Hippocampal formation (tissue), 2 donors: ENCODE results near the gene CD164L2.

Experiments used
- DNase-seq, 2 donors: peaks; one replicate each; lab custom pipeline; 2025; lab: John Stamatoyannopoulos, UW

Gene CD164L2

GRCh38 chr1:27363766-27364695, 19.1 kb downstream of the CD164L2 start:
- no peak for DNase-seq

DNA sequence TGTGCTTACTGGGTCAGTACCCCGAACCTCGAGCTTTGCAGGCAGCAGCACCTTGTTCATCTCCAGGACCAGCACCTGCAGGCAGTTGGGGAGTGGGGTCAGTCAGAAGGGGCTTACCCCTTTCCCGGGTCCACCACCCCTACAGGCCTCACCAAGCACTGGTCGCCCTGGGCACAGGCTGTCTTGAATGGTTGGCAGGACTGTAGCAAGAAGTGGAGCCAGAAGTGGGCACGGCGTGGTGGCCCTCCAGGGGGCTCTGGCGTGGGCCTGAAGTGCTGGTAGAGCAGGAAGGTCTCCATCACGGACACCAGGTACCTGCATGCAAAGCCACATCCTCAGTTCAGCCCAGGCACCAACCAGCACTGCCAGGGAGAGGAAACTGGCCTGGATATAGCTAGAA, 21.6 kb downstream of the CD164L2 start:
- DNase-seq = no peak

DNA sequence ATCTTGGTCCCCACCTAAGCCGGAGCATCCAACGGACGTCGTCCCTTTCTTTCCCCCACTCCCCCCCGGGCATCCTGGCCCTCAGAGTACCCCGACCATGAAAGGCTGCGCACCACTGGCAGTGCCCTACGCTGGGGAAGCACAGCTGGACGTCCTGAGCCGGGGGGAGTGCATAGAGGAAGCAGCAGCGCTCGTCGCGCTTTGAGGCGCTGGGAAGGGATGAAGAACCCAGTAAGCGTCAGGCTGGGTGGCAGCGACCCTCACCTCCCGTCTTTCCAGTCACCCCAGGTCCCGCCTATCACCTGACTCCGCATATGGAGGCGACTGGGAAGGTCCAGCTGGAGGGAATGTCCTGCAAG, 22.1 kb downstream of the CD164L2 start:
- no peak for DNase-seq

- no peak for DNase-seq
Measured at GRCh38 chr1:27360159-27361043, 22.7 kb downstream of the CD164L2 start.

- no peak for DNase-seq
Measured at GRCh38 chr1:27359822-27360158, 23.3 kb downstream of the CD164L2 start.

DNA sequence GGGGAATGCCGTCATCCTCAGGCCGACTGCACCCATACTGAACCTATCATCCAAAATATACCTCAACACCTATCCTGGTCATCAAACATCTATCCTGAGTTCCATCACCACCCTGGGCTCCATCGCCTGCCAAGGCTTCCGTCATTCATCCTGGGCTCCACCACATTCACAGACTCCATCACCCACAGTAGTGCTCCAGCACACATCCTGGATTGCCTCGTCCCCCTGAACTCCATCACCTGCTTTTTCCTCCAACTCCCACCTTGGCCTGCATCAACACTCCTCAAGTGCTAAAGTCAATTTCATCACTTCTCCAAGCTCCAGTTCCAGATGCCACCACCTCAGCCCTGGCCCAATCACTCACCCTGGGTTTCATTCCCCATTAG, 24.2 kb downstream of the CD164L2 start:
- no peak for DNase-seq

DNA sequence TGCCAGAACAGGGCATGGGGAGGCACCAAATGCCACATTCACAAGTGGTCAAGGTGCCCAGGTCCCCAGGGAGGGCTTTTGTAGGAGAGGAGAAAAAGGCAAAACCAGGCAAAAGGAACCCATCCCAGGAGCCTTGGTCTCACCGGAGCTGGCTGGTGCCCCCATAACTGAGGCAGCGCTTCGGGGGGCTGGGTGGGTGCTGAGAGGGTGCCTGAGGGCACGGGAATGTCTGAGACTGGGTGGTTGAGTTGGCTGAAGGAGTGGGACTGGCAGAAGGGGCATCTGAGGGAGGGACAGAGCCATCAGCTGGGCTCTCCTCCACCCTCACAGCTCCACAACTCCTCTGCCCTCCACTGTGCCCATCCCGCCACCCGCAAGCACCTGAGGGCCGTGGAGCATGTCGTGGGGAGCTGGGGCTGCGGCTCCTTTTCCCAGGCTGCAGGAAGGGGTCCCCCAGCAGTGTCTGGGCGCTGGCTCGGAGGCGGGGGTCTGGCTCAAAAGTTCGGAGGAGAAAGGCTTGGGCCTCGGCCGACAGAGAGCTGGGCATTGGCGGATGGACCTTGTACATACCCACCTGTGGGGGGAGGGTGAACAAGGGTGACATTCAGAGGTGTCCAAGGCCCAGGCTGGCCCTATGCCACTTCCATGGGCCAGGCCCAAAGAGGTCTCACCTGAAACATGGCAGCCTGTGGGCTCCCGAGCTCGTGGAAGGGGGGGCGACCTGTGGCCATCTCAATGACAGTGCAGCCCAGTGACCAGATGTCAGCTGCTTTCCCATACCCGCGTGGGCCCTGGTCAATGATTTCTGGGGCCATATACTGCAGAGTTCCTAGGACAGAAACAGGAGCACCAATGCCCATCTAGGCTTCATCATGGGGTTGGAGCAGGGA, 24.9 kb downstream of the CD164L2 start:
- DNase-seq = no peak

DNA sequence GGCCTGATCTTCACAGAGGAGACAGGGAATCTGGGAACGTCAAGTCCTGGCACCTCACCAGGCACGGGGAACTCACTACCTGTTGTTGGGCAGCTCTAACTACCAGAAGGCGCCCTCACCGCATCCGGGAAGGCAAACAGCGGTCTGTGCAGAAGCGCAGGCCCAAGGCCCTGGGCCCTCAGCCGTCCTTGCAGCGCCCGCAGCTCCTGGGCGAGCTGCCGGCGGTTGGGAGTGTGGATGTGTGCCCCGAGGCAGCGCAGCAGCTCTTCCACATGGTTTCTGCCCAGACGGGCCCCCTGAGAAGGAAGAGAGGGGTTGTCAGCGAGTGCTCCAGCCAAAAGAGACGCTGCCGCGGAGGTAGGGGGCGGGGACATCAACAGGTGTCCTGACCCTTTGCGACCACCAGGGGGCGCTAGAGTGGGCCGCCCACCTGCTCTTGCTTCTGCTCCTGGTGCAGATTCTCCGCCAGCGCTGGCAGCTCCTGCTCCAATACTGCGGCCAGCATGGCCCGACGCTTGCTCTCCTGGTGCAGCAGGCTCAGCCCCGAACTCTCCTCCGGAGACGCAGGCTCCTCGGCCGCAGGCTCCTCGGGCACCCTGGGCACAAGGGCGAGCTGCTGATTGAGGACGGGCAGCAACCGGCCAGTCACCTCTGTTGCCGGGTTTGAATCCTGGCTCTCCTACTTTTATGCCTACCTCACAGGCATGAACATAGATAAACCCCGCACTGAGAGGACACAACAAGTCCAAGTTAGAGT, 25.7 kb downstream of the CD164L2 start:
- DNase-seq = peak in 1 of 2 donors; percentile 31

DNA sequence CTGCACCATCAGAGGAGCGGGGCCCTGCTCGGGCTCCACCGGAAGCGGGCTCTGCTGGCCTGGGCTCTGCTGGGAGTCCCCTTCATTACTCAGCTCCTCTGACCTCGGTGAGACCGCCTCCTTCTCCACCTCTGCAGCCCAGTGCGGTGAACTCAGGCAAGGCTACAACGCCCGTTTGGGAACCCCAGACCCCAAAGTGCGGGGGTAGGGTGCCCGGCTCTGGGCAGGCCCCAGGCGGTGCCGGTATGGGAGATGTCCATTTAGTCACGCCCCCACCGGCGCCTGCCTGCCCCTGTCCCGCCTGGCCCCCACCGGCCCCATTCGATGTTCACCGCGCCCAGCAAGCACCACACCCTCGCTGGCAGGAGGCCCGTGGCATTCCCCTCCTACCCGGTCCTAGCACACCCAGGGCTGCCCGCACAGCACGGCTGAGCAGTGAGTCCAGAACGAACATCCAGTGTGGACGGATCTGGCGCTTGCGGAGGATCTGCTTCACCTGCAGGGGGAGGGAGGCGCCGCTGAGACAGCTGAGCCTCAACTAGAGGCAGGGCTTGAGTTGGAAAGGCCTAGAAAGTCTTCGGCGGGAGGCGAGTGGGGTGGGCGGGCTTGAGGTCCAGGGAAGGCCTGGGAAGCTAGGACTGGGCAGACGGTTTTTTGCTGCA, 26.4 kb downstream of the CD164L2 start:
- no peak for DNase-seq

- no peak for DNase-seq
Measured at GRCh38 chr1:27356277-27356618, 26.9 kb downstream of the CD164L2 start.

DNA sequence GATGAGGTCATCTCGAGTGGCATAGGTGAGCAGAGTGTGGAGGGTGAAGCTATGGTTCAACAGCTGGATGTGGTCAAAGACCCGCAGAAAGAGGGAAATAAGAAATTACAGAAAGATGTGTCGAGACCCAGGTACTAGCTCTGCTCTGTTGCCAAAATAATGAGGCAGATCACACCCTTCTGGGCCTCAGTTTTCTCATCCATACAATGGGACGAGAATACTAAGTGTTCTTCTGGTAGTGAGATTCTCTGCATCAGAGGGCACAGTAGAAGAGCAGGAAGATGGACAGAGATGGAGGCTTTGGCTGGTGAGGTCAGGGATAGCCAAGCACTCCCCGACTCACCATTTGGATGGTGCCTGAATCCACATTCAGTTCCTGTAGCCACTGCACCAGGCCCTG, 27.4 kb downstream of the CD164L2 start:
- DNase-seq = no peak

- DNase-seq = no peak
Measured at GRCh38 chr1:27353629-27354028, 29.5 kb downstream of the CD164L2 start.

GRCh38 chr1:27353166-27353565, 30.0 kb downstream of the CD164L2 start:
- DNase-seq = no peak

- DNase-seq = no peak
Measured at GRCh38 chr1:27351541-27352107, 31.5 kb downstream of the CD164L2 start.

GRCh38 chr1:27350663-27351540, 32.2 kb downstream of the CD164L2 start:
- no peak for DNase-seq

- no peak for DNase-seq
Measured at GRCh38 chr1:27349784-27350662, 33.1 kb downstream of the CD164L2 start.

GRCh38 chr1:27348861-27349783, 34.0 kb downstream of the CD164L2 start:
- DNase-seq = no peak
